ENCODE measurements around the gene ZSWIM6. TPM values are rescaled to one million over a fixed set of nuclear protein-coding genes. Genes with fewer than 3 reads are reported as not detected.

The ZSWIM6 gene
- total and polyA plus RNA-seq, 2 of the 4 experiments (the other 2 are of a cell fraction): 10.8 to 14.1 TPM

DNA sequence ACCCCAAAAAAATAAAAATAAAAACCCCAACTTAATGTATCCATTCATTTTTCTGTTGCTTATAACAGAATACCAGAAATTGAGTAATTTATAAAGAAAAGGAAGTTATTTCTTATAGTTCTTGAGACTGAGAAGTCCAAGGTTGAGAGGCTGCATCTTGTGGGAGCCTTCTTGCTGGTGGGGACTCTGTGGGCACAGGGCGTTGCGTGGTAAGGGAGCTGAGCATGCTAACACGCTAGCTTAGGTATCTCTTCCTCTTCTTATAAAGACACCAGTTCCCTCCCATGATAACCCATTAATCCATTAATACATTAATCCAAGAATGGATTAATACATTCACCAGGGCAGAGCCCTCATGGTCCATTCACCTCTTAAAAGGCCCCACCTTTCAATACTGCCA is 150.9 kb downstream of the ZSWIM6 start:
- no peaks in the 10 kb centered on the region for H3K9me3 ChIP-seq (ENCODE audit: control insufficient read depth, insufficient read depth, low read length)
- POLR2A ChIA-PET (ENCODE audit: unreplicated experiment): no interaction called here
- intact Hi-C loops (cut with micrococcal nuclease) (no loop called here), in situ Hi-C loops (cut with MboI; ENCODE audit: low sequenced_read_pairs) (no loop called here), dilution Hi-C loops (cut with HindIII; ENCODE audit: low sequenced_read_pairs, unreplicated experiment) (no loop called here)
- no peak overlapping the region for H4K91ac ChIP-seq (ENCODE audit: insufficient read depth, low read depth, low read length)
- peaks cover 4% of the 10 kb centered on the region; the same call in 1 of the 2 replicates for H3K4me1 ChIP-seq (ENCODE audit: control insufficient read depth, insufficient read depth, low read length)
- H3K27me3 ChIP-seq (ENCODE audit: control insufficient read depth, insufficient read depth, low read length): no peaks in the 10 kb centered on the region
- no peak overlapping the region for H3K4me2 ChIP-seq (ENCODE audit: low read depth, low read length)
- no peak overlapping the region for H2AK5ac ChIP-seq (ENCODE audit: low read depth, low read length)
- no CpG with 5 or more reads among the region's 3 CpGs for WGBS, 2 experiments (ENCODE audit: extremely low coverage in 2 of 2, insufficient read length in 1 of 2)
- H4K8ac ChIP-seq (ENCODE audit: low read depth in 2 of 2, low read length in 2 of 2): no peak overlapping the region
- ATAC-seq (ENCODE audit: low read depth) (no peak), DNase-seq (no peak)
- peaks cover 30 to 63% of the 10 kb centered on the region in 2 experiments for H3K79me1 ChIP-seq (ENCODE audit: low read depth in 1 of 2, low read length in 2 of 2)
- H3K9ac ChIP-seq (ENCODE audit: low read depth, low read length): no peak overlapping the region
- no peak overlapping the region for H2AFZ ChIP-seq (replicated peaks; ENCODE audit: low read length, poor library complexity)
- H3K18ac ChIP-seq (ENCODE audit: low read depth, low read length): no peak overlapping the region
- H3K27ac ChIP-seq (ENCODE audit: insufficient read depth, low read length): no peak overlapping the region
- H3K4me3 ChIP-seq (ENCODE audit: insufficient read depth, low read depth, low read length): no peak overlapping the region
- no peak overlapping the region for H2BK20ac ChIP-seq (ENCODE audit: low read depth, low read length)
- CTCF ChIA-PET: no interaction called here
- H2BK15ac ChIP-seq (ENCODE audit: low read depth, low read length): no peak overlapping the region
- H2AK9ac ChIP-seq (replicated peaks; ENCODE audit: low read depth, low read length, poor library complexity): no peak overlapping the region
- H3K4ac ChIP-seq (ENCODE audit: low read depth, low read length): no peak overlapping the region
- no peak overlapping the region for H4K5ac ChIP-seq (ENCODE audit: low read depth, low read length)
- H3K23ac ChIP-seq (ENCODE audit: low read depth, low read length): no peak overlapping the region
- no peak overlapping the region for H3K14ac ChIP-seq (replicated peaks; ENCODE audit: low read depth, low read length)
- peaks cover 5% of the 10 kb centered on the region; the same call in 1 of the 2 replicates for H3K36me3 ChIP-seq (ENCODE audit: control insufficient read depth, insufficient read depth, low read length)
- H3K56ac ChIP-seq (ENCODE audit: extremely low read depth, insufficient read depth, low read length): no peak overlapping the region
- no peak overlapping the region for H2BK5ac ChIP-seq (ENCODE audit: low read depth, low read length, poor library complexity, severe bottlenecking)
- TF ChIP-seq FOS (IDR thresholded peaks at IDR 0.05; ENCODE audit: low read depth, low read length) (no peak), RCOR1 (IDR thresholded peaks at IDR 0.05; ENCODE audit: insufficient replicate concordance, low read length) (no peak), MXI1 (IDR thresholded peaks at IDR 0.05; ENCODE audit: borderline replicate concordance, low read depth, low read length) (no peak), SMC3 (IDR thresholded peaks at IDR 0.05; ENCODE audit: low read depth, low read length) (no peak), CHD1 (IDR thresholded peaks at IDR 0.05; ENCODE audit: low read depth, low read length) (no peak), RAD21 (IDR thresholded peaks at IDR 0.05; ENCODE audit: low read length) (no peak), BHLHE40 (IDR thresholded peaks at IDR 0.05; ENCODE audit: low read depth, low read length) (no peak), CTCF (conservative IDR thresholded peaks at IDR 0.05; ENCODE audit: low read depth, low read length) (no peak)
- H4K20me1 ChIP-seq (ENCODE audit: insufficient read depth, low read length): peaks cover 33% of the 10 kb centered on the region
- H3K9me1 ChIP-seq (ENCODE audit: insufficient read depth, low read length): 0 out of 2 replicates have a peak, but pooled peaks cover 2% of the 10 kb centered on the region
- BruUV-seq (replicated peaks): no TSS peak
- H2BK120ac ChIP-seq (ENCODE audit: low read depth, low read length): no peak overlapping the region
